Measurements from ENCODE around the gene RNF125. TPM values are rescaled to one million over a fixed set of nuclear protein-coding genes. Genes with fewer than 3 reads are reported as not detected.

Gene RNF125
- polyA plus RNA-seq, 3 donors = 17.3 to 29.2 (median 26.3) TPM

- Histone ChIP-seq H3K4me1 (ENCODE audit: control insufficient read depth in 1 of 2, insufficient read depth in 2 of 2, low read length in 2 of 2) (no peaks in the 10 kb centered on the region), H3K79me2 (ENCODE audit: insufficient read depth, low read length) (no peaks in the 10 kb centered on the region), H3K27ac (ENCODE audit: low read depth in 1 of 2, low read length in 2 of 2) (no peak overlapping the region), H3K9ac (ENCODE audit: insufficient read depth, low read length, poor library complexity, severe bottlenecking) (no peak overlapping the region), H3K9me3 (replicated peaks in 1 of 2; ENCODE audit: control insufficient read depth in 1 of 2, insufficient read depth in 1 of 2, low read length in 2 of 2) (no peaks in the 10 kb centered on the region), H3K36me3 (replicated peaks in 1 of 2; ENCODE audit: control insufficient read depth in 1 of 2, insufficient read depth in 2 of 2, low read length in 2 of 2) (no peaks in the 10 kb centered on the region), H3K4me3 (replicated peaks in 1 of 3; ENCODE audit: low read depth in 2 of 3, low read length in 3 of 3) (no peak overlapping the region), H2AFZ (ENCODE audit: insufficient read depth, low read depth, low read length, poor library complexity, severe bottlenecking) (no peak overlapping the region), H3K27me3 (ENCODE audit: control insufficient read depth in 2 of 2, insufficient read depth in 2 of 2, low read length in 2 of 2) (no peaks in the 10 kb centered on the region), H3K4me2 (replicated peaks; ENCODE audit: extremely low read depth, low read length, poor library complexity, severe bottlenecking) (no peak overlapping the region), H4K20me1 (ENCODE audit: insufficient read depth, low read length) (no peaks in the 10 kb centered on the region)
- no CpG with 5 or more reads among the region's 2 CpGs for WGBS (ENCODE audit: insufficient coverage)
- Mint-ChIP-seq H3K36me3 (no peaks in the 10 kb centered on the region), H3K4me1 (no peaks in the 10 kb centered on the region), H3K4me3 (no peak overlapping the region), H3K27ac (peak overlapping the region in 1 of 7 donors; percentile 69), H3K9me3 (peaks cover 0 to 2% (median 0%) of the 10 kb centered on the region in 7 donors), H3K27me3 (ENCODE audit: low read depth in 3 of 3) (peaks cover 0 to 1% (median 0%) of the 10 kb centered on the region in 3 donors)
- TF ChIP-seq CTCF (IDR thresholded peaks at IDR 0.05) = no peak
- no peak for DNase-seq
- intact Hi-C loops (cut with micrococcal nuclease) = no loop called here
Measured at GRCh38 chr18:31990823-31991222, 27.8 kb upstream of the RNF125 start.

GRCh38 chr18:31996007-31996406, 22.6 kb upstream of the RNF125 start:
- Histone ChIP-seq H3K27ac (ENCODE audit: low read depth in 1 of 2, low read length in 2 of 2) (no peak overlapping the region), H3K4me2 (replicated peaks; ENCODE audit: extremely low read depth, low read length, poor library complexity, severe bottlenecking) (no peak overlapping the region), H3K9me3 (replicated peaks in 1 of 2; ENCODE audit: control insufficient read depth in 1 of 2, insufficient read depth in 1 of 2, low read length in 2 of 2) (no peaks in the 10 kb centered on the region), H3K4me1 (ENCODE audit: control insufficient read depth in 1 of 2, insufficient read depth in 2 of 2, low read length in 2 of 2) (no peaks in the 10 kb centered on the region), H3K4me3 (replicated peaks in 1 of 3; ENCODE audit: low read depth in 2 of 3, low read length in 3 of 3) (no peak overlapping the region), H3K9ac (ENCODE audit: insufficient read depth, low read length, poor library complexity, severe bottlenecking) (no peak overlapping the region), H2AFZ (ENCODE audit: insufficient read depth, low read depth, low read length, poor library complexity, severe bottlenecking) (no peak overlapping the region), H3K36me3 (replicated peaks in 1 of 2; ENCODE audit: control insufficient read depth in 1 of 2, insufficient read depth in 2 of 2, low read length in 2 of 2) (no peaks in the 10 kb centered on the region), H4K20me1 (ENCODE audit: insufficient read depth, low read length) (no peaks in the 10 kb centered on the region), H3K79me2 (ENCODE audit: insufficient read depth, low read length) (no peaks in the 10 kb centered on the region), H3K27me3 (ENCODE audit: control insufficient read depth in 2 of 2, insufficient read depth in 2 of 2, low read length in 2 of 2) (no peaks in the 10 kb centered on the region)
- H3K4me1 Mint-ChIP-seq = no peaks in the 10 kb centered on the region
- no peaks in the 10 kb centered on the region for H3K36me3 Mint-ChIP-seq
- no peaks in the 10 kb centered on the region for H3K27me3 Mint-ChIP-seq (ENCODE audit: low read depth in 3 of 3)
- DNase-seq = no peak
- H3K27ac Mint-ChIP-seq = no peak overlapping the region
- no peak overlapping the region for H3K4me3 Mint-ChIP-seq
- TF ChIP-seq CTCF (IDR thresholded peaks at IDR 0.05) = no peak
- peaks cover 0 to 2% (median 0%) of the 10 kb centered on the region in 7 donors for H3K9me3 Mint-ChIP-seq
- intact Hi-C loops (cut with micrococcal nuclease) = no loop called here
- 100% methylated on average over 1 of the region's 7 CpGs for WGBS (ENCODE audit: insufficient coverage)
